ENCODE measurements around the gene UGT2B28. TPM values are rescaled to one million over a fixed set of nuclear protein-coding genes. Genes with fewer than 3 reads are reported as not detected.
"Not testable (repeated sequence)": the region's sequence is repeated elsewhere in the genome, so short reads cannot be mapped to it uniquely, and the experiment has no call there.

Gene UGT2B28
- total and polyA plus RNA-seq, 2 donors = 0.05 TPM; not detected in 1

DNA sequence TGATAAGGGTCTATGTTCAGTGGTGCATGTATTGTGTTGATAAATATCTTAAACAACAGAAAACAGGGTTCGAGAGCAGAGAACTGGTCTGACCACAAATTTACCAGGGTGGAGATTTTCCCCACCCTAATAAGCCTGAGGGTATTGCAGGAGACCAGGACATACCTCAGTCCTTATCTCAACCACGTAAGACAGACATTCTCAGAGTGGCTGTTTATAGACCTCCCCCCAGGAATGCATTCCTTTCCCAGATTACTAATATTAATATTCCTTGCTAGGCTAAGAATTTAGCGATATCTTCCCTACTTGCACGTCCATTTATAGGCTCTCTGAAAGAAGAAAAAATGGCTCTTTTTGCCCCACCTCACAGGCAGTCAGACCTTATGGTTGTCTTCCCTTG is 16.1 kb downstream of the UGT2B28 start:
- 93% methylated on average over 4 of the region's 4 CpGs for WGBS
- not testable (repeated sequence) for H3K9me3 ChIP-seq (ENCODE audit: control insufficient read depth in 2 of 2, insufficient read depth in 1 of 2, low read length in 1 of 2); H3K27ac ChIP-seq (ENCODE audit: low read depth in 1 of 2, low read length in 1 of 2); H3K4me1 ChIP-seq (ENCODE audit: control insufficient read depth in 2 of 2, insufficient read depth in 2 of 2, low read length in 2 of 2); H3K36me3 ChIP-seq (ENCODE audit: control insufficient read depth in 2 of 2, insufficient read depth in 2 of 2, low read length in 1 of 2); DNase-seq (ENCODE audit: low read depth in 6 of 9, low spot score in 9 of 9); H3K27me3 ChIP-seq (ENCODE audit: control insufficient read depth in 2 of 2, insufficient read depth in 1 of 2, low read length in 1 of 2); H3K4me3 ChIP-seq (ENCODE audit: low read length in 2 of 2)

DNA sequence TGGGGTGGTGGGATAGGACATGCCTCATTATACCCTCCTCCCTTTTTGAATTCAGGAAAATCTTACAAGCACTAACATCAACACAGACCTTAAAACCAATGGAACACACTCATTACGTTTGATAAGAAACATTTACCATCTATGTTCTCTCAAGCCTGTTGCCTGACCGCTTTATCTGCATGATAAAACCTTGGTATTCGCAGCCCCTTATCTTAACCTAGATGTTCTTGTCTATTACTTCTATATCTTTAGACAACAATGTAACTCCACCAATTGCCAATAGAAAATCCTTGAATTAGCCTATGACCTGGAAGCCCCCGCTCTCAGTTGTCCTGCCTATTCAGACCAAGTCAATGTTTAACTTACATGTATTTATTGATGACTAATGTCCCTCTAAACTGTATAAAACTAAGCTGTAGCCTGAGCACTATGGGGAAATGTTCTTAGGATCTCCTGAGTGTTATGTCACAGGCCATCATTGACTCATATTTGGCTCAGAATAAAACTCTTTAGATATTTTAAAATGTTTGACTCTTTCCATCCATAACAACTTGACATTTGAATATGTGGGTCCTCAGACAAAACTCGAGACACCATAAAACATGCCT is 28.3 kb downstream of the UGT2B28 start:
- not testable (repeated sequence) for DNase-seq (ENCODE audit: low read depth in 6 of 9, low spot score in 9 of 9); H3K4me1 ChIP-seq (ENCODE audit: control insufficient read depth in 2 of 2, insufficient read depth in 2 of 2, low read length in 2 of 2); H3K27me3 ChIP-seq (ENCODE audit: control insufficient read depth in 2 of 2, insufficient read depth in 1 of 2, low read length in 1 of 2); H3K9me3 ChIP-seq (ENCODE audit: control insufficient read depth in 2 of 2, insufficient read depth in 1 of 2, low read length in 1 of 2); H3K36me3 ChIP-seq (ENCODE audit: control insufficient read depth in 2 of 2, insufficient read depth in 2 of 2, low read length in 1 of 2); H3K27ac ChIP-seq (ENCODE audit: low read depth in 1 of 2, low read length in 1 of 2); H3K4me3 ChIP-seq (ENCODE audit: low read length in 2 of 2)
- 94% methylated on average over 5 of the region's 5 CpGs for WGBS

GRCh38 chr4:69309549-69310076 is 29.3 kb downstream of the UGT2B28 start:
- H3K27ac ChIP-seq (ENCODE audit: low read depth in 1 of 2, low read length in 1 of 2) = not testable (repeated sequence)

DNA sequence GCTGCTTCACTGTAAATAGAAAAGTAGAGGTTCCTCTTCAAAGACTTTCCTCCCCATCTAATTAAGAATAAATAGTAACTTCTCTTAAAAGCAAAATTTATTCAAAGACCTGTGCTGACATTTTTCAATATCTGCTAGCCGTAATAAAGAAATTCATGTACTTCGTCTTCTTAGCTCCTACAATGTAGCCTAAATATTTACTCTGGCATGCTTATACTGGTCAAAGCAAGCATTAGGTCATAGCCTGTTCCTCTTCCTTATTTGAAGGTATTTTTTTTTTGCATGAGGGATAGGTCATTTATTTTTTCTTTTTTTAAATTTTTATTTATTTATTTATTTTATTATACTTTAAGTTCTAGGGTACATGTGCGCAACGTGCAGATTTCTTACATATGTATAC is 30.0 kb downstream of the UGT2B28 start:
- DNase-seq (ENCODE audit: low read depth in 6 of 9, low spot score in 9 of 9); H3K9me3 ChIP-seq (ENCODE audit: control insufficient read depth in 2 of 2, insufficient read depth in 1 of 2, low read length in 1 of 2); H3K36me3 ChIP-seq (ENCODE audit: control insufficient read depth in 2 of 2, insufficient read depth in 2 of 2, low read length in 1 of 2); H3K4me3 ChIP-seq (ENCODE audit: low read length in 2 of 2); H3K4me1 ChIP-seq (ENCODE audit: control insufficient read depth in 2 of 2, insufficient read depth in 2 of 2, low read length in 2 of 2); H3K27ac ChIP-seq (ENCODE audit: low read depth in 1 of 2, low read length in 1 of 2); H3K27me3 ChIP-seq (ENCODE audit: control insufficient read depth in 2 of 2, insufficient read depth in 1 of 2, low read length in 1 of 2): not testable (repeated sequence)
- WGBS = 99% methylated on average over 4 of the region's 4 CpGs

More at GRCh38 chr4:69309549-69310076, 29.3 kb downstream of the UGT2B28 start:
- H3K27me3 ChIP-seq (ENCODE audit: control insufficient read depth in 2 of 2, insufficient read depth in 1 of 2, low read length in 1 of 2); H3K9me3 ChIP-seq (ENCODE audit: control insufficient read depth in 2 of 2, insufficient read depth in 1 of 2, low read length in 1 of 2); H3K4me1 ChIP-seq (ENCODE audit: control insufficient read depth in 2 of 2, insufficient read depth in 2 of 2, low read length in 2 of 2); H3K36me3 ChIP-seq (ENCODE audit: control insufficient read depth in 2 of 2, insufficient read depth in 2 of 2, low read length in 1 of 2); DNase-seq (ENCODE audit: low read depth in 6 of 9, low spot score in 9 of 9); H3K4me3 ChIP-seq (ENCODE audit: low read length in 2 of 2): not testable (repeated sequence)
- 21% methylated on average over 5 of the region's 5 CpGs for WGBS

- H3K27ac ChIP-seq (ENCODE audit: low read depth in 1 of 2, low read length in 1 of 2); H3K27me3 ChIP-seq (ENCODE audit: control insufficient read depth in 2 of 2, insufficient read depth in 1 of 2, low read length in 1 of 2); H3K9me3 ChIP-seq (ENCODE audit: control insufficient read depth in 2 of 2, insufficient read depth in 1 of 2, low read length in 1 of 2); H3K4me3 ChIP-seq (ENCODE audit: low read length in 2 of 2); H3K36me3 ChIP-seq (ENCODE audit: control insufficient read depth in 2 of 2, insufficient read depth in 2 of 2, low read length in 1 of 2); H3K4me1 ChIP-seq (ENCODE audit: control insufficient read depth in 2 of 2, insufficient read depth in 2 of 2, low read length in 2 of 2): not testable (repeated sequence)
- WGBS = 39% methylated on average over 3 of the region's 3 CpGs
- peak in 2 of 9 donors; percentile 2 to 29 for DNase-seq (ENCODE audit: low read depth in 6 of 9, low spot score in 9 of 9)
Observed at GRCh38 chr4:69317669-69318298, 37.5 kb downstream of the UGT2B28 start.

DNA sequence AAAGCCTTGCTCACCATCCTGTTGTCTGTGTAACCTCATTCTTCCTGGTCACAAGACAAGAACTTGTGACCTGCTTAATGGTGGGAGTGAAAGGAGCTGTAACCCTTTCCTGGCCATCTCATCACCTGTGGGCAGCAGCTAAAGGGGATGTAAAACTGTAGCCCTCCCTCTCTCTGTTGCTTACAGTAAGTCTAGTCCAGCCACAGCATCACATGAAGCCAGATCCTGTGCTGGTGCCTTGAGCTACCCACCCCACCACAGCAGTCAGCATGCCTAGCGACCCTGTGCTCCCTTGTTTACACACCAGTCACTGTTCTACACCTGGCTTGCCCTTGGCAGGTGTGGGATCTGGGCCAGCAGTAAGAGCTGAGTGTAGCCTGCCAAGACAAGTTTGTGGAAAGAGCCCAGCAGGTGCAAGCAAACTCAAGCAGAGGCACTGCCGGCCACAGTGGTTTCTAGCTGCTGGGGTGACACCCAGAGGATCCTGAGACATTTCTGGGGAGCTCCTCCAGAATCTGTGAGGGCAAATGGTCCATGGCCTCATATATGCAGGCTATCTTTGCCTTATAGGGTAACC is 41.0 kb downstream of the UGT2B28 start:
- H3K9me3 ChIP-seq (ENCODE audit: control insufficient read depth in 2 of 2, insufficient read depth in 1 of 2, low read length in 1 of 2) = no peaks in the 10 kb centered on the region
- no peaks in the 10 kb centered on the region for H3K36me3 ChIP-seq (ENCODE audit: control insufficient read depth in 2 of 2, insufficient read depth in 2 of 2, low read length in 1 of 2)
- no peak overlapping the region for H3K4me3 ChIP-seq (ENCODE audit: low read length in 2 of 2)
- no peak overlapping the region for H3K27ac ChIP-seq (ENCODE audit: low read depth in 1 of 2, low read length in 1 of 2)
- WGBS = 84% methylated on average over 2 of the region's 2 CpGs
- no peaks in the 10 kb centered on the region for H3K4me1 ChIP-seq (ENCODE audit: control insufficient read depth in 2 of 2, insufficient read depth in 2 of 2, low read length in 2 of 2)
- no peaks in the 10 kb centered on the region for H3K27me3 ChIP-seq (ENCODE audit: control insufficient read depth in 2 of 2, insufficient read depth in 1 of 2, low read length in 1 of 2)
- peak in 1 of 9 donors; percentile 13 for DNase-seq (ENCODE audit: low read depth in 6 of 9, low spot score in 9 of 9)

GRCh38 chr4:69322055-69322454 is 41.8 kb downstream of the UGT2B28 start:
- no peak for DNase-seq (ENCODE audit: low read depth in 6 of 9, low spot score in 9 of 9)
- Histone ChIP-seq H3K4me1 (ENCODE audit: control insufficient read depth in 2 of 2, insufficient read depth in 2 of 2, low read length in 2 of 2) (no peaks in the 10 kb centered on the region), H3K27ac (ENCODE audit: low read depth in 1 of 2, low read length in 1 of 2) (no peak overlapping the region), H3K36me3 (ENCODE audit: control insufficient read depth in 2 of 2, insufficient read depth in 2 of 2, low read length in 1 of 2) (no peaks in the 10 kb centered on the region), H3K9me3 (ENCODE audit: control insufficient read depth in 2 of 2, insufficient read depth in 1 of 2, low read length in 1 of 2) (no peaks in the 10 kb centered on the region), H3K27me3 (ENCODE audit: control insufficient read depth in 2 of 2, insufficient read depth in 1 of 2, low read length in 1 of 2) (no peaks in the 10 kb centered on the region), H3K4me3 (ENCODE audit: low read length in 2 of 2) (no peak overlapping the region)
- WGBS = 83% methylated on average over 2 of the region's 2 CpGs

DNA sequence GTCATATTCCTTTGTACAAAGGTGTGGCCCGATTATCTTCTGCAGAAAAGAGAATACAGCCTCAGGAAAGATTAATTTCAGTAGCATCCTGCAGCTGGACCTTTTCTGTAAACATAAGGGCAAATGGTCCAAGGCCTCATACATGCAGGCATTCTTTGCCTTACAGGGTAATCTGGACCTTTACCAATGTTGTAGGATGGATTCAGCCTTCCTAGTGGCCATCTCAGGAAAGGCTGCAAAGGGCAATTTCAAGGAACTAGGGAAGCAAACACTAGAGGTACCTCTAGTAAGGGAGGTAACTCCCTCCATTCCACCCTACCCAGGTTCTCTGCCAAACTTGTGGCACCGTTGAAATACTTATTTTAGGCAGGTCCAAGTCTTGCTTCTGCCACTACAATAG is 43.0 kb downstream of the UGT2B28 start:
- Histone ChIP-seq H3K9me3 (ENCODE audit: control insufficient read depth in 2 of 2, insufficient read depth in 1 of 2, low read length in 1 of 2) (no peaks in the 10 kb centered on the region), H3K36me3 (ENCODE audit: control insufficient read depth in 2 of 2, insufficient read depth in 2 of 2, low read length in 1 of 2) (no peaks in the 10 kb centered on the region), H3K27ac (ENCODE audit: low read depth in 1 of 2, low read length in 1 of 2) (no peak overlapping the region), H3K4me1 (ENCODE audit: control insufficient read depth in 2 of 2, insufficient read depth in 2 of 2, low read length in 2 of 2) (no peaks in the 10 kb centered on the region), H3K27me3 (ENCODE audit: control insufficient read depth in 2 of 2, insufficient read depth in 1 of 2, low read length in 1 of 2) (no peaks in the 10 kb centered on the region), H3K4me3 (ENCODE audit: low read length in 2 of 2) (no peak overlapping the region)
- 92% methylated on average over 2 of the region's 2 CpGs for WGBS
- DNase-seq (ENCODE audit: low read depth in 6 of 9, low spot score in 9 of 9) = no peak

GRCh38 chr4:69330345-69331047 is 50.2 kb downstream of the UGT2B28 start:
- WGBS = 89% methylated on average over 4 of the region's 4 CpGs
- DNase-seq (ENCODE audit: low read depth in 6 of 9, low spot score in 9 of 9) = peak in 1 of 9 donors; percentile 3
- H3K4me3 ChIP-seq (ENCODE audit: low read length in 2 of 2) = no peak overlapping the region
- H3K36me3 ChIP-seq (ENCODE audit: control insufficient read depth in 2 of 2, insufficient read depth in 2 of 2, low read length in 1 of 2) = no peaks in the 10 kb centered on the region
- no peaks in the 10 kb centered on the region for H3K27me3 ChIP-seq (ENCODE audit: control insufficient read depth in 2 of 2, insufficient read depth in 1 of 2, low read length in 1 of 2)
- H3K27ac ChIP-seq (ENCODE audit: low read depth in 1 of 2, low read length in 1 of 2) = no peak overlapping the region
- no peaks in the 10 kb centered on the region for H3K4me1 ChIP-seq (ENCODE audit: control insufficient read depth in 2 of 2, insufficient read depth in 2 of 2, low read length in 2 of 2)
- no peaks in the 10 kb centered on the region for H3K9me3 ChIP-seq (ENCODE audit: control insufficient read depth in 2 of 2, insufficient read depth in 1 of 2, low read length in 1 of 2)
